HG03103 (cell line): ENCODE results near the gene PPARA.

Experiments
- ATAC-seq: cut with Tn5 transposase; IDR thresholded peaks from one replicate; pipeline ENCODE4 v1.9.1; 2021; ENCODE audit warnings: low read depth; ENCODE audit not compliant: unreplicated experiment

The PPARA gene

DNA sequence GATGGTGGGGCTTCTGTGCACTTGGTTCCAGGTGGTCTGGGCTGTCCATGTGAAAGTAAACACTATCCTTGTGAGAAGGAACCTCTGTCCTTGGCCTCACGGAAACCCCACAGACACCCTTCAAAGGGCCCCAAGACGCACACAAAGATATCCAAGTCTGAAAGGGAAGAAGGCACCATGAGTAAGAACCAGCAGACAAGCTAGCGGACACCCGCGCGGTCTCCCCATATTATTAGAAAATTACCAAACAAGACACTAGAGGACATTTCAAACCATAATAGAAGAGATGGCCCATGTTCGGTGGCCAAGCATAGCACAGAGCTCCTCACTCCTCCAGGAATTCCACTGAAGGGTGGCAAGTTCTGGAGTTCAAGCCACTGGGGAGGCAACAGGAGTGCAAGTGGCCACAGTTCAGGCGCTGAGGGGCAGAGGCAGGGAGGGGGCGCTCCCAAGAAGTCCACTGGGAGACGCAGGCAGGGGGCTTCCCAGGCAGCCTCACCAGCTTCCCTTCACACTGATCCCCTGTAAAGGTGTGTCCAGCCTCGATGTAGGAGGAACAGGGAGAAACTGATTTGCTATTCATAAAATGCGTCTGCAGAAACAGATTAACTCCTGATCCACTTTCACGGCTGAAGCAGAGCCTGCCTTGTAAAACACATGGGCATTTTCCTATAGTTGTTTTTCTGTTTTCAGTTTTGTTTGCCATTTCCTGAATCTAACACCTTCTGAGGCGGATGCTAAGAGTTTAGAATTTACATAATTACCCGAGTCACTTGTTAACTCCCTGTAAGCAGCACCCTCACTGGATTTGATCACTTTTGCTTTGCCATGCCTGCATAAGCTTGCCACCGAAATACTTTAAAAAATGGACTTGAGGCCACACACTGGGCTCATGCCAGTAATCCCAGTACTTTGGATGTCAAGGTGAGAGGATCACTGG is 9.1 kb upstream of the PPARA start:
- no peak for ATAC-seq

DNA sequence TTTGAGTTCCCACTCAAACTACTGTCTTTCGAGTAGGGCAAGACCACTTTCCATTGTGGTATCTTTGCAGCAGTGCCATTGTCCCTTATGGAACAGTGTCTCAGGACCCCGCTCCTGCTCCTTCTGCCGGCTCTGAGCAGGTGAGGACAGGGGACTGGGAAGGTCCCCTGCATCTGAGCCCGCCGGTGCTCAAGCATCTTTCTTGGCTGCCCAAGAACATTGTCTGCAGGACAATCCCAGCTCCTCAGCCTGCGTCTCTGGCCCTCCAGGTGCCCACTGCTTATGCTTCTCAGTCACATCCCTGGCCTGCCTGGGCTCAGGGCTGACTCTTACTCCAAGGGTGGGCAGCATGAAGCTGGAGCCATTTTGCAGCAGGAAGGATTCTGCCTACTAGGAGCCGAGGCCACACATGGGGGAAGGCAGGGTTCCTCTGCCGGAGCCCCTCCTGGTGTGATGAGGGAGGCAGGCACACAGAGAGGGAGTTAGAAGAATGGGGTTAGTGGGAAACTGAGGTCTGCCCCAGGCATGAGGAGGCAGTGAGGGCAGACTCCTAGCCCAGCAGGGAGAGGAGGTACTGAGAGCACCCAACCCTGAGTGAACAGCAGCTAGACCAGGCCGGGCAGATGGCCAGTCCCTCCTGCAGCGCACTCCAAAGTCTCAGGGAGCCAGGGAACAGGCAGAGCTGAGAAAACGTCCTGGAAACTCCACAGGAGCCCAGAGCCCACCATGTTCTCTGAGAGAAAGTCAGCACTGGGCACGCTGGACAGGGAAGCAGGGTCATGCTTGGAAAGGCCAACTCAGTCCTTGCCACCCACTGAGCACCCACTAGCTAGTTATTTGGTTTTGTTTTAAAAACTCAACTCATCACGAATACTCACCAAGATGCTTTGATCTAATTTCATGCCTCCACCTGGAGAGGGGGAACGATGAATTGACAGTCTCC is 7.5 kb upstream of the PPARA start:
- ATAC-seq = no peak

DNA sequence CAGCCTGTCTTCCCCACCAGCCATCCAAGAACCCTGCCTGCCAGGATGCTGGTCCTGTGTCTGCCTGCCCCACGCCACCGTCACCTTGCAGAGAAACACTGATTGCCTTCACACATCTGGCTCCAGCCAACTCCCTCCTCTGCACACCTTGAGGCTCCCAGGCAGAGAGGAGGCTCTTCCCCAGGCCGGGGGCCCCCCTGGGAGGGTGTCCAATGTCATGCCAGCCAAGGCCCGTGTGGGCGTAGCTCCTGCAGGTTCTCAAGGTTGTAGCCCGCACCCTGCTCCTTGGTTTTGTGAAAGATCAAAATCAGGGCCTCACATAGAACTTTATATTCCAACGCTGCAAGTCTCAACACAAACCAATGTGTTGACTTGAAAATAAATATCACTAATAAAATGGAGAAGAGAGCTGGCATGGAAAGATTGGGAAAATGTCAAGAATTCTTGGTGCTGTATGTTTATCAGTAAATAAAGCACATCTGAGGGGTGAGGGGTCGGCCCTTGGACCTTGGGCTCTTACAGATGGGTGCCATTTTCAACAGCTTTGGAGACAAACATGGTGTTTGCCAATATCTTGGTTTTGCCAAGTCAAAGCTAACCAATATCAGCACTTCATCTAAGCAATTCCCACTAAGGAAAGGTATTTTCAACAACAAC is 6.7 kb upstream of the PPARA start:
- ATAC-seq = no peak

DNA sequence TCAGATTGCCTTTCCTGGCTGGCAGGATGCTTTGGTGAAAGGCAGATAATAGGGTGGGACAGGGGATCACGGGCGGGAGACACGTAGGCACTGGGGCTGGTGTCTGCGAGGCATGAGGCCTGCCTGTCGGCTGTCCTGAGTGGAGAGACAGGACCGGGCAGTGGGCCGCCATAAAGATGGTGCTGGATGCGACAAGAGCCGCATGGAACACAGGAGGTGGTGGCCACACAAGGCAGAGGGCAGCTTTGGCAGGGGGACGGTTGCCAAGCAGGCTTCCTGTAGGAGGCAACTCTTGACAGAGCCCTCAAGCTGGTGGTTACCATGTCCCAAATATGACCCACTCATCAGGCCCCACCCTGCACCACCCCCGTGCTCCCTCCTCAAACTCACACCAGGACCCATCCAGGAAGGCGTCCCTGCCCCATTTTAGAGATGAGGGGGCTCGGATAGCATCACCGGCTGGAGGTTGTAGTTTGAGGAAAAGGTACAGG is 4.9 kb upstream of the PPARA start:
- no peak for ATAC-seq

DNA sequence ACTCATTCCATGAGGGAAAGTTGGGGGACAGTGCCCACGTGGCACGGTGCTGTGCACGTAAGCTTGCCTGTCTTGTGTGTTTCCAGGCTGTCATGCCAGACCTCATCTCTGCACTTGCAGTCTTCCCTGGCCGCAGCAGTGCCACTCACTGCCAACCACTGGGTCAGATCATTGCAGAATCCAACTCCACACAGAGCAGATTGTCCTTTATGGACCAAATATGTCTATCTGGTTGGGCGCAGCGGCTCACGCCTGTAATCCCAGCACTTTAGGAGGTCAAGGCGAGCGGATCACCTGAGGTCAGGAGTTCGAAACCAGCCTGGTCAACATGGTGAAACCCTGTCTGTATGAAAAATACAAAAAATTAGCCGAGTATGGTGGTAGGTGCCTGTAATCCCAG is 4.4 kb upstream of the PPARA start:
- ATAC-seq = no peak

DNA sequence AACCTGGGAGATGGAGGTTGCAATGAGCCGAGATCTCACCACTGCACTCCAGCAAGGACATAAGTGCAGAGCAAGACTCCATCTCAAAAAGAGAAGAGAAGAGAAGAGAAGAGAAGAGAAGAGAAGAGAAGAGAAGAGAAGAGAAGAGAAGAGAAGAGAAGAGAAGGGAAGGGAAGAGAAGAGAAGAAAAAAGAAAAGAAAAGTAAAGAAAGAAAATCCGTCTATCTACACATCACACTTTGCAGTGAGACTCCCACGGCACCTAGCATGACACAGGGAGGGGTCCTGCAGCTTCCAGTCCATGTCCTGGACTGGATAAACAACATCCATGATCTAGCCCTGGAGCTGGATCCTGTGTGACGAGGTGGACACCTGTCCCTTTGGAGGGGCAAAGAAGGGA is 4.0 kb upstream of the PPARA start:
- no peak for ATAC-seq

DNA sequence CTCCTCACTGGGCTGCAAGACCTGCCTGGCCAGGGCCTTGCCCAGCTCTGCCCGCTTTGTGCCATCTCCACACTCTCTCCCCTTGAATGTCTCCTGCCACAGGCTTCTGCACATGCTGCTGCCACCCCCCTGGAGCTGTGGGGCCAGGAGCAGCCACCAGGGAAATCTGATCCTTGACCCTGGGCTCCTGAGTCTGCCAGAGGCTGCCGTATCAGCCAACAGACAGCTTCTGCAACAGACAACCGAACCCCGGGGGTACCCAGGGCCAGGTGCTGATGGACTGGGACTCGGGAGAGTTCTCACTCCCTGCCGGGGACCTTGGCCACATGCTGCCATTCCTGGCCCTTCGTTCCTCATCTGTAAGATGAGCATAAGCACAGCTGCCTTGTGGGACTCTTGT is 3.3 kb upstream of the PPARA start:
- ATAC-seq = no peak

DNA sequence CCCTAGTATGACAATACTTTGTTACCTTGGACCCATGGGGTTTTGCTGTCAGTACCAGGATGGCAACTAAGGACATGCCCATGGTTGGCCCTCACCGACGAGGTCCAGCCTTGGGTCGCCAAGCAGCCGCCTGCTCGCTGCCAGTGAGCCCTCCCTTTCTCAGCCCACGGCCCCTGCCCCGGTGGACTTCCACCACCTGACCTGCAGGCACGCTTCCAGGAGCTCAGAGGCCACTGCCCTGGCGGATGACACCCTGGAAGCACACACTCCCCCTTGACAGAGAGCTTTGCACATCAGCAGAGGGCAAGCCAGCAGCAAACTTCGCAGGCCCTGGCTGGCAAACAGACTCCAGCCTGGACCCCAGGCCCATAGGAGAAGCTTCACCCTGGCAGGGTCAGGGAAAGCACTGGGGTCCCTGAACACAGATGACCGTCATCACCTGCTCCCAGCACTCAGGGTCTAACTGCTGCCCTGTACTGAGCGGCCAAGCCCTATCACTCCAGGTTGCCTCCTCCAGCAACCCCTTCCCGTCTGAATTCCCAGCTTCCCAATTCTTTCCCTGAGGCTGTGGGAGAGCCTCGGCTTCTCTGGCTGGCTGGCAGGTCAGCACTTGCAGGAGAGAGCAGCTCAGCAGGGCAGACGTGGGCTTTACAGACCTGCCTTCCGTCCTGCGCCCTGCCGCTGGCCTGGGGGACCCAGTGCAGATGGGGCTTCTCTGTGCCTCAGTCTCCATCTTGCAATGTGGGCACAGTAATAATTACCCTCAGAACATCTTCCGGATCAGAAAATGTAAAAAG is 2.7 kb upstream of the PPARA start:
- no peak for ATAC-seq

DNA sequence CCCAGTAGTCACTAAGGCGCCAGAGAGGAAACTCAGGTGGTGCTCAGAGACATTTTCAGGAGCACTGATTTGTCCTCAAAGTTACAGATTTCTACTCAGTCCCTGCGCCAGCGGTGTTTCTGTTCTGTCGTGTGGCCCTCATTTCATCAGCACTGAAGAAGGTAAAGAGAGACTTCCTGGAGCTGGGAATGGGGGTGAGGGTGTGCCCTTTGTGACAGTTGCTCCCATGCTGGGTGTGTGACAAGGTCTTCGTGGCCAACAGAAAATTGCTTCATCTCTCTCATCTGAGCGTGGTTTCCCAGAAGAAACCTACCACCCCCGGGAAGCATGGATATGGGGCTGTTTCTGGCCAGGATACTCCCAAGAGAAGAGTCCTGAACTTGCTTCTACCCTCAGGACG is 2.0 kb upstream of the PPARA start:
- no peak for ATAC-seq

DNA sequence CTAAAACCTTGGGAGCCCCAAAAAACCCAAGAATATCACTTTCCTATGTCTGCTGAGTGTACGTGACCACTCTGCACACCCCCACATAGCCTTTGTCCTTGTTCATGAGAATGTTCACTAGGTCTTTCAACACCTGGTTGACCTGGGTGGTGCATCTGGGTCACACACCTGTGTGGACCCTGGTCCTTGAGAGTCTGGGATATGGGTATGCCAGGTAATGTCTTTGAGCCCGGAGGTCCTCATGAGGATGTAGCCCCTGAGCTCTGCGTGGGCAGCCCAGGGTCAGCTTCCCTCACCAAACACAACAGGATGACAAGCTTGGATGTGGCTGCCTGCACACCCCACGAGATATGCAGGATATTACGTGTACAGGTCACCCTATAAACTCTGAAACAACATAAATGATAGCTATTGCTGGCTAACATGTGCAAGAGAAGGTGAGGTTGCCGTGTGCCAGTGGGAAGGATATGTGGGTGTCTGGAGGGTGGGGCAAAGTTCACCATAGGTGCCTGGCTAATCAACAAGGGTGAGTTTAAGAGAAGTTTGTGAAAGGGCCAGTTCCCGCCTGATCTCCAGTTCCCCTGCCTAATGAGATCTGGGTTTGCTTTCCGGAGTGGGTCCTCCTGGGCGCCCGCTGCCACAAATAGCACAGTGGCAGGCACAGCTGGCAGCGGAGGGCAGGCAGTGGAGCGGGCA is 1.4 kb upstream of the PPARA start:
- no peak for ATAC-seq

DNA sequence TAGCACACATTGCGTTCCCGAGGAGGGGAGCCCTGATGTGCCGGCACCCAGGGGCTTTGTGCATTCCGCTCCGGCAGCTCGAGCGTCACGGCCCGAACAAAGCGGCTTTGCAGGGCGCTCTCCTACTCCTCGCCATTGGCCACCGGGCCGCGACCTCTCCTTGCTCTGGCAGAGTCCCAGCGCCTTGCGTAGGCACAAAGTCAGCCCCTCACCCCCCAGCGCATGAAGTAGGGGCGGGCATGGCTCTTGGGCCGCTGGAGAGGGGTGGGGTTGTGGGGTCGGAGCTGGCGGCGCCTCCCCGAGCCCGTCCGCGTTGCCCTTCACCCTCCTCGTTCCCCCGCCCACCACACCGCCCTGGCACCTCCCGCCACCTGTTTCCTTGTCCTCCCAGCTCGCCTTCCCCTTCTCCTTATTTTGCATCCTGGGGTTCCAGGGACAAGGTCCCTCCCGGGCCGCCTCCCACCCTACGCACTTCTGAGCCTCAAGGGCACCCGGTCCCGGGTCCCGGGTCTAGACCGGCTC is 753 bp upstream of the PPARA start:
- no peak for ATAC-seq

DNA sequence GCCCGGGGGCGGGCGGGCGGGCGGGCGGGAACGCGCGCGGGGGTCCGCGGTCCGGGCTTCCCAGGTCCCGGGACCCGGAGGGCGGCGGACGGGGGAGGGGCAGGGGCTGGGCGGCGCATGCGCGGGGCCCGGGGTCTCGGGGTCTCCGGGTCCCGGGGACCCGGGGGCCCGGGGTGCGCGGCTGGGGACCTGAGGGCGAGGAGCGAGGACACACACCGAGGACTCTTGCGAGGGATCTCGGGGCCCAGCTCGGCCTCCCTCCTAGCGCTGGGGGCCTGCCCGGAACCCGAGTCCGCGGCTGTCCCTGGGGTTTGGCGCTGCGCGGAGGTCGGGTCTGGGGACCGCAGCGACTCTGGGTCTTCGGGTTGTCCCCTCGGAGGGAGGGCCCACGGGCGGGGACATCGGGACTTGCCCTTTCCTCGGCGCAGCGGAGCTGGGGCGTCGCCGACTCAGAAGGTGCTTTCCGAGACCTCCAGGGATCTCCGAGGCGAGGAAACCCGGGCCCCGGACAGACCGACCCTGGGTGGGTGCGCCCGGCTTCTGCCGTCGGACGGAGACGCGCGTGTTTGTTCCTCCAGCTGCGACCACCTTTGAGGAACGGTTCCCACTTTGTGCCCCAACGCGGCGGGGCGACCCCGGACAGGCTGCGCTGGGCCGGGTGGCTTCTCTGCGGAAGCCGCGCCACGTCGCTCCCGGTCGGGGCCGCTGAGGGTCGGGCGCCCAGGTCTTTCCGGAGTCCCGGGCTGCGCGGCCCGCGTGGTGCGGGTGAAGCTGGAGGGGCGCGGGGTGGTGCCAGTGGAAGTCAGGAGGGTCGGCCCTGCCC is 540 bp downstream of the PPARA start:
- ATAC-seq = peak; percentile 21

DNA sequence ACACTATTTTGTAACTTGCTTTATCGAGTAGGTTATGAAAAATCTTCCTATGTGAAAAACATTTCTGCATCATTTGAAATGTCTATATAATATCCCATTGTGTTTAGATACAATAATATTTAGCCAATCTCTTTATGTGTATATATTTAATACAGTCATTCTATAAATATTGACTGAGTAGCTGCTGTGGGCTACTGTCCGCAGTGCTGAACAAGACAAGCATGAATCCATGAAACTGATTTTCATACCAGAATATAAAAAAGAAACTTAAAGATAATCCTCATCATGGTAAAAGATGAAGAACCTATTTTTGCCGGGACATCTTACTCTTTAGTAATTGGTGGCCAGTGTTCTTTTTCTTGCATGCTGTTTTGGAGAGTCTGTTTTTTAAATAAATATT is 3.6 kb downstream of the PPARA start:
- ATAC-seq = no peak

DNA sequence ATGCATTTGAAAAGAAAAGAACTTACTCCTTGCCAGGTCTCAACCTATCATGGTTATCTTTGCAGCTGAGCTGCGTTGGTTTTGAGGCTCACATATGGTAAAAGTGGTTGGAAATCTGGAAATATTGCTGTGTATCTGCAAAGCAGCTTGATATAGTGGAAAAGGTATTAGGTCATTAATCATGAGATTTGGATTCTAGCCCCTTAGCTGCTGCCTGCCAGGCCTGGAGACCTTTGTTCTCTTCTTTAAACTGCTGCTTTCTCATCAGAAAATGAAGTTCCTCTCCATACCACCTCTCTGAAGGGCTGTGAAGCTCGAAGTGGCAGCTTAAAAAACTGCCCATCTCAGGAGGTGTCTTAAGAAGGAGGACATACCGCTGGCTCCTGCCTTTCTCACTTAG is 5.7 kb downstream of the PPARA start:
- no peak for ATAC-seq

DNA sequence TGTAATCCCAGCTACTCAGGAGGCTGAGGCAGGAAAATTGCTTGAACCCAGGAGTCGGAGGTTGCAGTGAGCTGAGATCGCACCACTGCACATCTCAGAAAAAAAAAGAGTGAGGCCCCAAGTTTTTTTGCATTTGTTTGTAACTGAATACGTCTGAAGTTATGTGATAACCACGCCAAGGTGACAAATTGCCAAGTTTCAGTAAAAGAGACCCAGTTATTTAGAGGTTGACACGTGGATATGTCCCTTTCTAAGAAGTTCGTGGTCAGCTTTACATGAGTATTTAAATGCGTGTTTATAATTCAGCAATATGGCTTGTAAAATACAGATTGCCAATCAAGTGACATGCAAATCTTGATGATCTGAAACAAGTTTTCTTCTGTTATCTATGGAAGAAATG is 8.0 kb downstream of the PPARA start:
- ATAC-seq = no peak

DNA sequence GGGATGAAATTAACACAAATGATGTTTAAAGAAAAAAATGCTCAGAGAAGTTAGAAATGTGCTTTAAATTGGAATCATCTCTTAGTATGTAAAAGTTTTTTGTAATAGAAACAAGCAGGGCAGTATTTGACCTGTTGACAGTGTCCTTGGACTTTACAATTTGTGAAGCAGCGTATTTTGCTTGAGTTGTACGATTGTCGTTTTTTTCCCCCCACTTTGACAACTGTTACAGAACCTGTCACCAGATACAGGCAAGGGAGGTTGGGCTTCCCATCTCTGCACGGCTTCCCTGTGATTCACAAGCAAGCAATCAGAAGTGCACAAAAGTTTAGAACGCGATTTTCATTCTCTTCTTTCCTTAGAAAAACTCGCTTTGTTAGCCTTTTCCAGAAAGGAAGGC is 8.9 kb downstream of the PPARA start:
- no peak for ATAC-seq

DNA sequence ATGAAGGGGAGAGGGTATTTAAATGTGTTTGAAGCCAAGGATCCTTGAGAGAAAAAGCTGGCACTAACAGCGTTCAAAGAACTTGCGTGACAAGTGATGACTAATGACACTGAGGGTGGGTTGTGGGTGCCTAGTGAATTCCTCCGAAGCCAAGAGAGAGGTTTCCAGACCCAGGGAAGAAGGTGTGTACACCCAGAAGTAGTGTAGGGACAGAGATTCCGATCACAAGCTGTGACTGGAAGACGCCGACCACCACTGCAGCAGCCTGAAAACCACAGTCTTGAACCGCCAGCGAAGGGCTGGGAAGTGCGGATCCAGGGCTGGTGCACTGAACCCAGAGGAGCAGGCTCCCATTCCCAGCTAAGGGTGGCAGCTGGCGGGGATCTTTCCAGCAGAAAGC is 9.5 kb downstream of the PPARA start:
- ATAC-seq = no peak

DNA sequence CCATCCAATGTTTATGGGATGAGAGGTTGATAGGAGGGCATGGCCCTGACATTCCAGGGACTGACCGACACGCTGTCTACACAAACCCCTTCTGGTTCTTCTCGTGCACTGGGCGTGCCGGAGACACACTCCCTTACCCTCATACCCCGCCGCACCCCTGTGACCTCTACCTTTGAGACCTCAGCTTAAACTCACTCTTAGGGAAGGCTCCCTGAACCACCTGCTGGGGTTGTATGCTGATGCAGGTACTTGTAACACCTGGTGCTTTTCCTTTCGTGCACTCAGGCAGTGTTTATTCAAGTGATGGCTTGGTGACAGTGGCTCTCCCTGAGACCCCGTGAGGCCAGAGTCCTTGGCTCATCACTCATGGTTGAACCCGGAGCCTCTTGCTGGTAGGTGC is 12.0 kb downstream of the PPARA start:
- no peak for ATAC-seq
